CD14-positive monocyte (primary cell): Measurements from ENCODE around the gene DDX50. TPM values are rescaled to one million over a fixed set of nuclear protein-coding genes. Genes with fewer than 3 reads are reported as not detected.
"Not testable (repeated sequence)": the region's sequence is repeated elsewhere in the genome, so short reads cannot be mapped to it uniquely, and the experiment has no call there.

Experiments used
- DNase-seq, 3 donors: peaks; one replicate each; pipeline ENCODE4 v3.0.0-alpha.2; 2011 to 2022
- H2AFZ ChIP-seq: 2 replicates; pipeline ENCODE4 v1.6.0; 2012; ENCODE audit warnings: mild to moderate bottlenecking, low read depth, low read length, inconsistent platforms; ENCODE audit not compliant: insufficient read depth, poor library complexity, severe bottlenecking
- H3K27ac ChIP-seq, 2 donors: 1 replicate in 1 of 2; 2 replicates in 1 of 2; pipeline ENCODE4 v1.5.1; 2012 to 2013; ENCODE audit warnings: low read length in 2 of 2, control low read depth in 1 of 2, inconsistent platforms in 1 of 2, low read depth in 1 of 2, mild to moderate bottlenecking in 1 of 2
- H3K27me3 ChIP-seq, 2 donors: one replicate each; pipeline versions ENCODE4 v1.6.0 to v1.6.1; 2011 to 2013; ENCODE audit warnings: low read length in 2 of 2; ENCODE audit not compliant: control insufficient read depth in 2 of 2, insufficient read depth in 2 of 2
- H3K36me3 ChIP-seq, 2 donors: replicated peaks in 1 of 2; 1 replicate in 1 of 2; 2 replicates in 1 of 2; pipeline versions ENCODE4 v1.5.1 to v1.6.1; 2012 to 2013; ENCODE audit warnings: low read length in 2 of 2, control low read depth in 1 of 2, inconsistent platforms in 1 of 2, mild to moderate bottlenecking in 1 of 2; ENCODE audit not compliant: insufficient read depth in 2 of 2, control insufficient read depth in 1 of 2
- H3K4me1 ChIP-seq, 2 donors: 1 replicate in 1 of 2; 2 replicates in 1 of 2; pipeline versions ENCODE4 v1.5.1 to v1.6.1; 2012 to 2013; ENCODE audit warnings: low read length in 2 of 2, control low read depth in 1 of 2, inconsistent platforms in 1 of 2, mild to moderate bottlenecking in 1 of 2, moderate library complexity in 1 of 2; ENCODE audit not compliant: insufficient read depth in 2 of 2, control insufficient read depth in 1 of 2
- H3K4me2 ChIP-seq: replicated peaks from 2 replicates; pipeline ENCODE3; 2012; ENCODE audit warnings: low read length, moderate library complexity, mild to moderate bottlenecking; ENCODE audit not compliant: poor library complexity, severe bottlenecking; ENCODE audit errors: extremely low read depth
- H3K4me3 ChIP-seq, 3 experiments: fragments of 200-600 bp in 1 of 3; sonication (generic) in 1 of 3; replicated peaks in 1 of 3; 1 replicate in 2 of 3; 2 replicates in 1 of 3; pipeline ENCODE4 v1.5.1; 2011 to 2013; ENCODE audit warnings: low read length in 3 of 3, mild to moderate bottlenecking in 3 of 3, control low read depth in 2 of 3, low read depth in 2 of 3, inconsistent platforms in 1 of 3, moderate library complexity in 1 of 3
- H3K79me2 ChIP-seq: 2 replicates; pipeline ENCODE4 v1.6.0; 2012; ENCODE audit warnings: mild to moderate bottlenecking, control low read depth, inconsistent platforms, low read length, moderate library complexity; ENCODE audit not compliant: insufficient read depth
- H3K9ac ChIP-seq: 2 replicates; pipeline ENCODE4 v1.6.0; 2017; ENCODE audit warnings: low read length, mild to moderate bottlenecking; ENCODE audit not compliant: insufficient read depth, poor library complexity, severe bottlenecking
- H3K9me3 ChIP-seq, 2 donors: replicated peaks in 1 of 2; 1 replicate in 1 of 2; 2 replicates in 1 of 2; pipeline versions ENCODE4 v1.5.1 to v1.6.1; 2012 to 2013; ENCODE audit warnings: low read length in 2 of 2, control low read depth in 1 of 2; ENCODE audit not compliant: control insufficient read depth in 1 of 2, insufficient read depth in 1 of 2
- H4K20me1 ChIP-seq: 2 replicates; pipeline ENCODE4 v1.6.0; 2012; ENCODE audit warnings: mild to moderate bottlenecking, low read length, control low read depth, moderate library complexity; ENCODE audit not compliant: insufficient read depth
- H3K27ac Mint-ChIP-seq, 7 donors: one replicate each; pipeline ENCODE4 v1.8.0; 2020; ENCODE audit warnings: mild to moderate bottlenecking in 7 of 7, mixed read lengths in 7 of 7, moderate library complexity in 6 of 7, inconsistent platforms in 2 of 7
- H3K27me3 Mint-ChIP-seq, 3 donors: one replicate each; pipeline ENCODE4 v1.8.0; 2021 to 2022; ENCODE audit warnings: low read depth in 3 of 3, mild to moderate bottlenecking in 3 of 3, mixed read lengths in 3 of 3, moderate library complexity in 3 of 3, inconsistent platforms in 1 of 3
- H3K36me3 Mint-ChIP-seq, 2 donors: one replicate each; pipeline ENCODE4 v1.8.0; 2020; ENCODE audit warnings: mixed read lengths in 2 of 2, inconsistent platforms in 1 of 2, mild to moderate bottlenecking in 1 of 2
- H3K4me1 Mint-ChIP-seq: one replicate; pipeline ENCODE4 v1.8.0; 2020; ENCODE audit warnings: mild to moderate bottlenecking, mixed read lengths
- H3K4me3 Mint-ChIP-seq, 2 donors: one replicate each; pipeline ENCODE4 v1.8.0; 2020; ENCODE audit warnings: mild to moderate bottlenecking in 2 of 2, mixed read lengths in 2 of 2, moderate library complexity in 1 of 2
- H3K9me3 Mint-ChIP-seq, 7 donors: one replicate each; pipeline ENCODE4 v1.8.0; 2020 to 2022; ENCODE audit warnings: mixed read lengths in 7 of 7, mild to moderate bottlenecking in 6 of 7, moderate library complexity in 6 of 7, inconsistent platforms in 2 of 7
- WGBS: methylation state at CpG from one replicate; pipeline ENCODE4 v1.1.5; 2013; ENCODE audit warnings: missing lambda C conversion rate; ENCODE audit not compliant: insufficient coverage; 5-methylcytosine and 5-hydroxymethylcytosine counted together
- intact Hi-C, 2 donors: fragments of 100-400 bp; cut with micrococcal nuclease; formaldehyde crosslinking; loops; one replicate each; pipeline versions ENCODE4 v1.15.0 to v1.15.1; 2023
- polyA plus RNA-seq, 3 donors: library from polyadenylated mRNA; depleted of rRNA in 1 of 3; unstranded in 2 of 3; stranded (reverse) in 1 of 3; fragments of 300-500 nt in 2 of 3; fragments of >200 nt in 1 of 3; fragmentation: Illumina TruSeq in 2 of 3; gene quantifications; 1 replicate in 2 of 3; 2 replicates in 1 of 3; pipeline ENCODE4 v1.2.3, GENCODE V29; 2012 to 2021
- TF ChIP-seq, protein P1 (sequence below): fragments of 200-600 bp; IDR thresholded peaks from one replicate; pipeline ENCODE4 v1.8.0; 2022; ENCODE audit warnings: antibody characterized with exemption, mild to moderate bottlenecking

Gene DDX50
- polyA plus RNA-seq, 3 donors: 14.2 to 17.1 (median 17.0) TPM

- TF ChIP-seq, protein P1, sequence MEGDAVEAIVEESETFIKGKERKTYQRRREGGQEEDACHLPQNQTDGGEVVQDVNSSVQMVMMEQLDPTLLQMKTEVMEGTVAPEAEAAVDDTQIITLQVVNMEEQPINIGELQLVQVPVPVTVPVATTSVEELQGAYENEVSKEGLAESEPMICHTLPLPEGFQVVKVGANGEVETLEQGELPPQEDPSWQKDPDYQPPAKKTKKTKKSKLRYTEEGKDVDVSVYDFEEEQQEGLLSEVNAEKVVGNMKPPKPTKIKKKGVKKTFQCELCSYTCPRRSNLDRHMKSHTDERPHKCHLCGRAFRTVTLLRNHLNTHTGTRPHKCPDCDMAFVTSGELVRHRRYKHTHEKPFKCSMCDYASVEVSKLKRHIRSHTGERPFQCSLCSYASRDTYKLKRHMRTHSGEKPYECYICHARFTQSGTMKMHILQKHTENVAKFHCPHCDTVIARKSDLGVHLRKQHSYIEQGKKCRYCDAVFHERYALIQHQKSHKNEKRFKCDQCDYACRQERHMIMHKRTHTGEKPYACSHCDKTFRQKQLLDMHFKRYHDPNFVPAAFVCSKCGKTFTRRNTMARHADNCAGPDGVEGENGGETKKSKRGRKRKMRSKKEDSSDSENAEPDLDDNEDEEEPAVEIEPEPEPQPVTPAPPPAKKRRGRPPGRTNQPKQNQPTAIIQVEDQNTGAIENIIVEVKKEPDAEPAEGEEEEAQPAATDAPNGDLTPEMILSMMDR: no peak
- peaks cover 82 to 97% of the 10 kb centered on the region in 2 donors for H3K36me3 Mint-ChIP-seq
- H3K4me3 ChIP-seq: no peak overlapping the region
- no peaks in the 10 kb centered on the region for H3K27me3 ChIP-seq
- no peak overlapping the region for H2AFZ ChIP-seq
- whole genome bisulfite sequencing: no CpG with 5 or more reads among the region's 5 CpGs
- H3K9ac ChIP-seq: no peak overlapping the region
- H3K27ac ChIP-seq: no peak overlapping the region
- H3K36me3 ChIP-seq: peaks cover 95 to 100% of the 10 kb centered on the region in 2 donors
- H3K4me3 Mint-ChIP-seq: no peak overlapping the region
- no peak overlapping the region for H3K27ac Mint-ChIP-seq
- H3K4me1 Mint-ChIP-seq: no peaks in the 10 kb centered on the region
- intact Hi-C loops: loop anchor here in 1 of 2 donors (10.0 kb wide), 1 partner anchor 219 kb away; no protein-coding TSS in a partner anchor
- peaks cover 5% of the 10 kb centered on the region for H3K79me2 ChIP-seq
- H3K27me3 Mint-ChIP-seq: no peaks in the 10 kb centered on the region
- DNase-seq: no peak
- peaks cover 53% of the 10 kb centered on the region for H4K20me1 ChIP-seq
- H3K9me3 Mint-ChIP-seq: no peaks in the 10 kb centered on the region
- H3K4me2 ChIP-seq: no peak overlapping the region
- H3K9me3 ChIP-seq: no peaks in the 10 kb centered on the region
- no peaks in the 10 kb centered on the region for H3K4me1 ChIP-seq
Measured at GRCh38 chr10:68973975-68974374, 72.9 kb downstream of the DDX50 start.

- not testable (repeated sequence) for H3K27me3 ChIP-seq, H3K4me1 ChIP-seq, H3K9ac ChIP-seq, H3K4me2 ChIP-seq, H3K4me3 ChIP-seq, H3K27me3 Mint-ChIP-seq, H3K4me3 Mint-ChIP-seq, H3K79me2 ChIP-seq, H3K27ac ChIP-seq, DNase-seq, H3K9me3 ChIP-seq, H2AFZ ChIP-seq, H3K4me1 Mint-ChIP-seq, H3K9me3 Mint-ChIP-seq
- WGBS: no CpG with 5 or more reads among the region's 5 CpGs
- peak overlapping the region in 2 of 7 donors; percentile 45 to 63 for H3K27ac Mint-ChIP-seq
- peaks cover 81 to 94% of the 10 kb centered on the region in 2 donors for H3K36me3 Mint-ChIP-seq
- peaks cover 97 to 99% of the 10 kb centered on the region in 2 donors for H3K36me3 ChIP-seq
- intact Hi-C loops: loop anchor here in 1 of 2 donors (10.0 kb wide), 1 partner anchor 221 kb away; no protein-coding TSS in a partner anchor
- H4K20me1 ChIP-seq: peaks cover 42% of the 10 kb centered on the region
Measured at GRCh38 chr10:68975936-68976473, 74.9 kb downstream of the DDX50 start.

DNA sequence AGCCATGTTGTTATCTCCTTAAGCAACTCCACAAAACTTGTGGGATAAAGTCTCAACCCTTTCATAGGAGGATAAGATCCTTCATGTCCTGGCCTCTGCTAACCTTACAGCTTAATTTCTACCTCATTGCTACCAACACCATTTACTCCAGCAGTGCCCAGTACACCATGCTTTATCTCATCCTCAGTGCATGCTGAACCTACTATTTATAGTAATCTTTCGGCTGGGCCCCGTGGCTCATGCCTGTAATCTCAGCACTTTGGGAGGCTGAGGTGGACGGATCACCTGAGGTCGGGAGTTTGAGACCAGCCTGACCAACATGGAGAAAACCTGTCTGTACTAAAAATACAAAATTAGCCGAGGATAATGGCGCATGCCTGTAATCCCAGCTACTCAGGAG lies 78.6 kb downstream of the DDX50 start:
- H3K9ac ChIP-seq, H3K9me3 Mint-ChIP-seq, H3K4me3 ChIP-seq, H3K4me1 Mint-ChIP-seq, H3K9me3 ChIP-seq, H3K27ac ChIP-seq, H3K27ac Mint-ChIP-seq, H3K79me2 ChIP-seq, H3K4me2 ChIP-seq, H2AFZ ChIP-seq, H3K27me3 ChIP-seq, H3K27me3 Mint-ChIP-seq, H3K4me1 ChIP-seq, DNase-seq, H3K4me3 Mint-ChIP-seq: not testable (repeated sequence)
- WGBS: 100% methylated on average over 4 of the region's 6 CpGs
- H3K36me3 Mint-ChIP-seq: peaks cover 76 to 90% of the 10 kb centered on the region in 2 donors
- intact Hi-C loops: loop anchor here in 1 of 2 donors (10.0 kb wide), 2 partner anchors 145 to 225 kb away; partner anchors contain the start of gene VPS26A
- H3K36me3 ChIP-seq: peaks cover 97 to 99% of the 10 kb centered on the region in 2 donors
- H4K20me1 ChIP-seq: peaks cover 25% of the 10 kb centered on the region
